GM21717 (cell line): ENCODE results near the gene DHODH.
"Not testable (repeated sequence)": the region's sequence is repeated elsewhere in the genome, so short reads cannot be mapped to it uniquely, and the experiment has no call there.

Experiments
- ATAC-seq: cut with Tn5 transposase; IDR thresholded peaks from one replicate; pipeline ENCODE4 v1.9.1; 2021; ENCODE audit warnings: mild to moderate bottlenecking, moderate library complexity; ENCODE audit not compliant: unreplicated experiment

Gene DHODH

DNA sequence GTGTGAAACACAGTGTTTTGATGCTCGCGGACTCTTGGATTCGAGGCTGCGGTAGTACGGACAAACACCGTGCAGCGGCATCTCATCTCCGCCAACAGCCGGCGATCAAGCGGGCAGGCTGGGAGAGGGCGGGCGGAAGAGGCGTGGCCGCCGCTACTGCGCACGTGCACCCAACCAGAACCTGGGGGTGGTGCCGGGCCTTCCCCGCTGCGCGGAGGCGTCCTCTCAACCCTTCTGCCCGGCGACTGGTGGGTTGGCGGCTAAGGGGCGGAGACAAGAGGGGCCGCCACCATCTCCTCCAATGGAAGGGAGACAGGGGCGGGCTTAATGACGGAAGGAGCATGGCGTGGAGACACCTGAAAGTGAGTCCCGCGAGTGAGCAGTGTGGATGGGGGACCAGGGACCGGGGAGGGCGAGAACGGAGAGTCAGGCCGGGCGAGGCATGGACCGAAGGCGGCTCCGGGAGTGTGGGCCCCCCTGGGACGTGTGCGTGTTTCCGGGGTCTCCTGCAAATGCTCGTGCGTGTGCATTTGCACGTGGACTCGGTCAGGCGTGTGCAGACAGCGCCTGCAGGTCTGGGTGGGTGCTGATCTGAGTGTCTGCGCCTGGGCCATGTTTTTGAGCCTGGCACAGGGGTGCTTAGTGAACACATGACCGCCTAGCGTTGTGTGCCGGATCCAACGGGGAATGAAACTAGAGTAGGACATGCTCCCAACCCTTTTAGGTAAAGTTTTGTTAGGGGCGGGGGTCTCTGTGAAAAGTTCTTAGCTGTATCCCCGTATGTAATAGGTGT is at the start of gene DHODH:
TSS of gene DHODH (plus strand) at position 321 of the 793 bp plus-strand sequence. CDS start at position 342, 21 bp downstream.
- ATAC-seq: peak; percentile 99

DNA sequence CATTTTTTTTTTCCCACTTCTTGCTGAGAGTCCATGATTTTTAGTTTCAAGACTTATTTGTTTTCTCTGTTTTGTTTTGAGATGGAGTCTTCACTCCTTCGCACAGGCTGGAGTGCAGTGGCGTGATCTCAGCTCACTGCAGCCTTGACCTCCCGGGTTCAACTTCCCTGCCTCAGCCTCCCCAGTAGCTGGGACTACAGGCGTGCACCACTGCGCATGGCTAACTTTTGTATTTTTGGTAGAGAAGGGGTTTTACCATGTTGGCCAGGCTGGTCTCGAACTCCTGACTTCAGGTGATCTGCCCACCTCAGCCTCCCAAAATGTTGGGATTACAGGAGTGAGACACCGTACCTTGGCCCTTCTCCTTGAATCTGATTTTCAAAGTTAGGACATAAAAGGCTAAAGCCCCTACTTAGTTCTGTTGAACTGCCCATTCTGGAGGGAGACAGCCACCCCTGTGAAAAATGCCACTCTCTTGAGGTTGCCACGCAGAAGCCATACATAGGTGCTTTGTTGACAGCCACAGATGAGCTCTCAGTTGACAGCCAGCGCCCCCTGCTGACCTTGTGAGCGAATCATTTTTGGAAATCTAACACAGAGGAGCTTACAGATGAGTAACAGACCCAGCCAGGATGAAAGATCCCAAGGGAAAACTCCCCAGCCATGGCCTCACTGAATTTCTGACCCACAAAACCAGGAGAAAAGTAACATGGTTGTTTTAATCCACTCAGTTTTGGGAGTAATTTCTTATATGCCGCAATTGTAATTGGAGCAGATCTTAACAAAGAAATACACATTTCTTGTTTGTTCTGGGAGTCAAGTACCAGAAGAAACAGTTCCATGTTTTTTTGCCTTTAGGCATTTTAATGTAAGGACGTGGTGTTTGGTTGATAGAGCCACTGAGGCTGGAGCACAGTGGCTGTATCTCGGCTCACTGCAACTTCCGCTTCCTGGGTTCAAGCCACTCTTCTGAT is 47.2 kb upstream of the DHODH start:
- peak; percentile 83 for ATAC-seq

DNA sequence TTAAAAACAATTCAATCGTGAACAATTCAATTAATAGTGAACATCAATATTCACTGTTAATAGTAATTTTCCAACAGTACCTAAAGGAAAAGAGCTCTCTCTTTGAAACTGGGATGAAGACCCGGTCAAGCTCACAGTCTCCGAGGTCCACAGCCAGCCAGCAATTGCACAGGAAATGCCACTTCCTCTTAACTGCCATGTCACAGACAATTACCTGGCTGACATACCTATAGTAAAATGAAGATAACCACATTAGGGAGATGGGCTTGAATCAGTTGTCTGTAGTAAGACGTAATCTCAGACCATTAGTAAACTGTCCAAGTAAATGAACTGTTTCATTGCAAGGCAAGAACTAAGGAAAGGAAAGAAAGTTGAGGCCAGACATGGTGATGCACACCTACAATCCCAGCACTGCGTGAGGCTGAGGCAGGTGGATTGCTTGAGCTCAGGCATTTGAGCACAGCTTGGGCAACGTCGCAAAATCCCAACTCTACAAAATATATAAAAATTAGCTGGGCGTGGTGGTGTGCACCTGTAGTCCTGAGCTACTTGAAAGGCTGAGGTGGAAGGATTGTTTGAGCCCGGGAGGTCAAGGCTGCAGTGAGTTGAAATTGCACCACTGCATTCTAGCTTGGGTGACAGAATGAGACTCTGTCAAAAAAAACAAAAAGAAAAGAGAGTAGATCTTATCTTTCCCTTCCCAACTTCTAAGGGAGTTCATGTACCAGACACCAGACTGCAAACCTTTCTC is 45.2 kb upstream of the DHODH start:
- no peak for ATAC-seq

DNA sequence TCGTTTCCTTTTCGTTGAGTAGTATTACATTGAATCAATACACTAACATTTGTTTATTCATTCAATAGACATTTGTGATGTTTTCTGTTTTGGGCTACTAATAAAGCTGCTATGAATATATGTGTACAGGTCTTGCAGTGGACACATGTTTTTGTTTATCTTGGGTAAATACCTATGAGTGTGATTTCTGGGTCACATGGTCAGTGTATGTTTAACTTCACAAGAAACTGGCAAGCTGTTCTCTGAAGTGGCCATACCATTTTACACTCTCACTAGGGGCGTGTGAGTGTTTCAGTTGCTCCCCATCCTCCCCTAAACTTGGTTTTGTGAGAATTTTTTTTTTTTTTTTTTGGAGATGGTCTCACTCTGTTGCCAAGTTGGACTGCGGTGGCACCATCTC is 43.3 kb upstream of the DHODH start:
- ATAC-seq: no peak

DNA sequence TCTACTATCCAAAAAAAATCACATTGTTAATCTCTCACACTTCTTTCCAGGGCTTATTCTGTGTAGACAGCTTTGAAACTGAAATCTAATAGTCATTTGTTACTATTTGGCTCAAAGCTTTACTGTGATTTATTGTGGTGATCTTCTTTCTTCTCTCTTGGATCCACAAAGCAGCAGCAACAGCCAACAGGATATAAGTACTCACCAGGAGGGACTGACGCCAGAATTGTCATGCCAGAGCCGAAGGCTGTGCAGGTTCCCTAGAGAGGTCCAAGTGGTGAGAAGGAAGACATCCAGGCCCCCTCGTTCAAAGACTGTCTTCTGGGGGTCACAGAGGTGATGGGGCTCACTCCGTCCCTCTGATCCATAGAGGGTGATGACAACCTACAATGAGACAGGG is 41.6 kb upstream of the DHODH start:
- no peak for ATAC-seq

DNA sequence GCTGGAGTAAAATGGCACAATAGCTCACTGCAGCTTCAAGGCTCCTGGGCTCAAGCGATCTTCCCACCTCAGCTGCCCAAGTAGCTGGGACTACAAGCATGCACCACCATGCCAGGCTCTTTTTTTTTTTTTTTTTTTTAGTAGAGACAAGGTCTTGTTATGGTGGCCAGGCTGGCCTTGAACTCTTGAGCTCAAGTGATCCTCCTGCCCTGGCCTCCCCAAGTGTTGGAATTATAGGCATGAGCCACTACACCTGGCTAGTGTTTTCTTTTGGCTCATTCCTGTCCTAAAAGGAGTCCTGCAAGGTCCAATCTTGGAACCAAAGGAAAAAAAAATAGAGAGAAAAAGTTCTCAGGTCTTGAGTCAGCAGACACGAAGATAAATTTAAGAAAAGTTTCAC is 39.2 kb upstream of the DHODH start:
- ATAC-seq: no peak

DNA sequence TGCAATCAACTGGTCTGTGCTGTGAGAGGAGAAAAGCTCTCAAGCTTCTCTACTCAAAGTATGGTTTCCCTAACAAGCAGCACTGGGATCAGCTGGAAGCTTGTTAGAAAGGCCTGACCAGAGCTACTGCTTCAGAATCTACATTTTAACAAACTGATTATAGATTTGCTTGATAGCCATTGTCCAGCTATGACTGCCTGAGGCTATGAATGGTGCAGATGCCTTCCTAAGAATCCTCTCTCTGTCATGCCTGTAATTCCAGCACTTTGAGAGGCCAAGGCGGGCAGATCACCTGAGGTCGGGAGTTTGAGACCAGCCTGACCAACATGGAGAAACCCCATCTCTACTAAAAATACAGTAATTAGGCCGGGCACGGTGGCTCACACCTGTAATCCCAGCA is 37.0 kb upstream of the DHODH start:
- no peak for ATAC-seq

DNA sequence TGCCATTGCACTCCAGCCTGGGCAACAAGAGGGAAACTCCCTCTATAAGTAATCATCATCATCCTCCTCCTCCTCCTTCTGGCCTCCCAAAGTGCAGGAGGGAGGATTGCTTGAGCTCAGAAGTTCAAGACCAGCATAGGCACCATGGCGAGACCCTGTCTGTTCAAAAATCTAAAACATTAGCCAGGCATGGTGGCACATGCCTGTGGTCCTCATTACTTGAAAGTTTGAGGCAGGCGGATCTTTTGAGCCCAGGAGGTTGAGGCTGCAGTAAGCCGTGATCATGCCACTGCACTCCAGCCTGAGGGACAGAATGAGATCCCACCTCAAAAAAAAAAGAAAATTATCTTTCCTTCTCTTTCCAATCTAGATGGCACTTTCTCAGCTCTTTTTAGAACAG is 36.2 kb upstream of the DHODH start:
- no peak for ATAC-seq

DNA sequence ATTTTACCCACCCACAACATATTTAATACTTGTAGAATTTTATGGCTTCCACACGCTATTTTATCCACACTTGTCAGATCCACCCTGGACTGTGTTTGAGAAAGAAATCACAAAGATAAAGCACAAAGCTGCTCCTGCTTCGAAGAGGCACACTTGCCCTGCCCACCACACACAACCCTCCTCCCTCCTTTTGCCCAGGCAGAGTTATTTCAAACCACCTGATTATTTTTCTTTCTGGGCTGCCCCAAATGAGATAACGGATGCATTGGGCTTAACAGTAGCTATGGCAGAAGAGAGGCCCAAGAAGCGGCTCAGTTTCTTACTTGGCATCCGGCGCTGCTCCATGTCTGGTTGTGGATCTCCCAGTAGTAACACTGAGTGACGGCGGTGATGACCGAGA is 35.5 kb upstream of the DHODH start:
- no peak for ATAC-seq

DNA sequence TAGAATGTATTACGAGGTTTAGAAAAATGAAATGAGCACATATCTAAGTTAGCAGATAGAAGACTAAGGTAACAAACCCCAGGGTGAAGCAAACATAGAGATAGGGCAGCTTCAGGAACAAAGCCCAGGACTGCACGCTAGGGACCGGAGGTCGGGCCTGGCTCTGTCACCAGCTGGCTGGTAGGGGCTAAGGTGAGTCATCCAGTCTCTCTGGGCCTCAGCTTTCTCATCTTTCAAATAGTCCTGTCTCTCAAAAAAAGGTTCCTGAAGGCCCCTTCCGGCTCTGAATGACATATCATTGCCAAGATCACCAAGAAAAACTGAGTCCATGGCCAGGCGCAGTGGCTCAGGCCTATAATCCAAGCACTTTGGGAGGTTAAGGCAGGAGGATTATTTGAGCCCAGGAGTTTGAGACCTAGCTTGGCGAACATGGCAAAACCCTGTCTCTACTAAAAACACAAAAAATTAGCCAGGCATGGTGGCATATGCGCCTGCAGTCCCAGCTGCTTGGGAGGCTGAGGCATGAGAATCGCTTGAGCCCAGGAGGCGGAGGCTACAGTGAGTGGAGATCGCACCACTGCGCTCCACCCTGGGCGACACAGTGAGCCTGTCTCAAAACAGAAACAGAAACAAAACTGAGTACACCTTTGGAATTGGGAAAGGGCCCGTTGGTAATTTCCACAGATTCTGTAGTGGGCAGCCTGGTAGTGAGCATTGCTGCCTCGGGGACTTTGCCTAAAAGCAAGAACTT is 34.3 kb upstream of the DHODH start:
- ATAC-seq: no peak

DNA sequence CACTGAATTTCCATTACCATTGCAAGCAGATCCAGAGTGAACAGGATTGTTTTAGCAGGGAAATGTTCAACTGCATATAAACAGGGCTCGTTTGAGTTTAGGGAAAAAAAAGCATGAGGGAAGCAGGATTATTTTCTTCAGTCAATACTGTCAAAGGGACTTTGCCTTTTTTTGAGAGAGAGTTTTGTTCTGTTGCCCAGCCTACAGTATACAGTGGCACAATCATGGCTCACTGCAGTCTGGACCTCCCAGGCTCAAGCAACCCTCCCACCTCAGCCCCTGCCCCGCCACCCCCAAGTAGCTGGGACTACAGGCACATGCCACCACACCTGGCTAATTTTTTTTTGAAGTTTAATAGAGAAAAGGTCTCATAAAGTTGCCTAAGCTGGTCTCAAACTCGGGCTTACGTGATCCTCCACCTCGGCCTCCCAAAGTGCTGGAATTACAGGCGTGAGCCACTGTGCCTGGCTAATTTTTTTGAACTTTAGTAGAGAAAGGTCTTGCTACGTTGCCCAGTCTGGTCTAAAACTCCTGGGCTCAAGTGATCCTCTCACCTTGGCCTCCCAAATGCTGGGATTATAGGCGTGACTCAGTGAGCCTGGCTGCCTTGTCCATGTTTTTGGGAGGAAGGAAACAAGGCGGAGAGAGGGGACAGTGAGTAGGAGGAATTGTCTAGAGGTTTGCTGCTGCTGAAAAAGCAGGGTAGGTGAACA is 23.1 kb upstream of the DHODH start:
- ATAC-seq: no peak

DNA sequence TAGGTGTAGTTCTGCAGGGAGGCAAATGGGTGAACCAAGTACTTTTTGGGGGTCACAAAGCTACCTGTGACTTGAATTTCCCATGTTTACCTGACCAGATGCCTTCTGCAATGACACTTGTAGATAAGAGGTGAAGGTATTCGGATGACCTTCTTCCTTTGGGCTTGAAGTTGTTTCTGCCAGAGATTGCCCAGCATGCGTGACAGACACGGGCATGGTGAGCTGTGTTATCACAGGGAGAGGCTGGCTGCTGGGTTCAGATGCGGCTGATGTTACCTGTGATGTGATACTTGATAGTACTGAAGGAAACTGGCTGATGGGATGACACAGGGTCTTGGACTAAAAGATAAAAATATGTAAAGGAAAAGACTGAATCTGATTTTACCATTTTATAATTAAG is 22.4 kb upstream of the DHODH start:
- no peak for ATAC-seq

DNA sequence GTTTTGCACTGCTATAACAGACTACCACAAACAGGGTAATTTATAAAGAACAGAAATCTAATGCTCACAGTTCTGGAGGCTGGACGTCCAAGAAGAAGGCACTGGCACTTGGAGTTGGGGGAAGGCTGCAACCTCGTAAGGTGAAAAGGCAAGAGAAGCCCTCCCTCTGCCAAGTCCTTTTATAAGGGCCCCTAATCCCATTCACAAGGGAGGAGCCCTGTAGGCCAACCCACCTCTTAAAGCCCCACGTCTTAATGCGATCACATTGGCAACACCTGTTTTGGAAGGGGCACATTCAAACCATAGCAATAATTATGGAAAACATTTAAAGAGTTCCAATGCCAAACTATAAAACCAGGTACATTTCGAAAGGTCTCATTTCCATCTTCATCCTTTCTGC is 13.5 kb upstream of the DHODH start:
- no peak for ATAC-seq

DNA sequence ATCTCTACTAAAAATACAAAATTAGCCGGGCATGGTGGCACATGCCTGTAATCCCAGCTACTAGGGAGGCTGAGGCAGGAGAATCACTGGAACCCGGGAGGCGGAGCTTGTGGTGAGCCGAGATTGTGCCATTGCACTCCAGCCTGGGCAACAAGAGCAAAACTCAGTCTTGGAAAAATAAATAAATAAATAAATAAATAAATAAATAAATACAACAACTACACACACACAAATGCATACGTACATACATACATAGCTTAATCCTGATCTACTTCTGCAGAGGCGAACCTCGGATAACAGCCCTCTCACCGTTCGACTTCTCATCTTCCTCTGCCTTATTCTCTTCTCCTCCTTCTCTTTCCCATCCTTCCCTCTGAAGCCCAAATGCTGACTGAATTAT is 11.0 kb upstream of the DHODH start:
- not testable (repeated sequence) for ATAC-seq

DNA sequence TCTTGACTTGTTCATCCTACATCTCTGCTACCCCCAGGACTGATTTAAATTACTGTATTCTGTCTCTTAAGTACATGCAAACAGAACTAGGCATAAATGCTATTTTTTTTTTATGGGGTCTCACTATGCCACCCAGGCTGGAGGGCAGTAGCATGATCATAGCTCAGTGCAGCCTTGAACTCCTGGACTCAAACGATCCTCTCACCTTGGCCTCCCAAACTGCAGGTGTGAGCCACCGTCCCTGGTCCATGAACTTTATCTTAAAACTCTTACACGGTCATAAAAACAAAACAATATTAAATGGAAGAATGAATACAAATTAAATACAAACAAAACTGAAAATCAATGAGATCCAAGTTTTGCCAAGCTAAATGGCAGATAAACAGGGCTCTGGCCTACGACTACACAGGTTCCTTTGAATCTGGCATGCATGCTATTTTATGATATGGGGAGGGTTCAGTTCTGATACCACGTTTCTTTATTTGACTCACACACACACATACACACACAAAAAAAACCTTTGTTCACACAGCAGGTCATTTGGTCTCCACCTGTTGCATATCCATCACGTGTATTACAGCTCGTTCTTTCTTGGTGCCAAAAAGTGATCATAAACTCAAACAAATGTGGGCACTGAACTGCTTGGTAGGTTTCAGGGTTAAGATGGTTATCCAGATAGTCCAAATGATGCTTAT is 7.2 kb upstream of the DHODH start:
- no peak for ATAC-seq

DNA sequence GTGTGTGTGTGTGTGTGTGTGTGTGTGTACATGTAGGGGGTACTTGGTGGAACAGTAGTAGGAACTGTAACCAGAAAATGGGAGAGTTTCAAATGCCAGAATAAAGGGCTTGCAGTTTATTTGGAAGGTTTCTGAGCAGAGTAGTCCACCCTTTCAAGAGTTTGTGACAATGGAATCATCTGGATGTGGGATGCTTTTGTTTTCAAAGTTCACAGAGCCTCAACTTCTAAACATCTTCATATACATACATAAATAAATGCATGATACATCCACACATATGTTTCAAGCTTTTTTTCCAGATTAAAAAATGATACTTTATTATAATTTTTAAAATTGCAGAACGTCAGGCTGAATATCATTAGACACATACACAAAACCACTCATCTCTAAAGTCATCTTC is 5.9 kb upstream of the DHODH start:
- ATAC-seq: no peak

DNA sequence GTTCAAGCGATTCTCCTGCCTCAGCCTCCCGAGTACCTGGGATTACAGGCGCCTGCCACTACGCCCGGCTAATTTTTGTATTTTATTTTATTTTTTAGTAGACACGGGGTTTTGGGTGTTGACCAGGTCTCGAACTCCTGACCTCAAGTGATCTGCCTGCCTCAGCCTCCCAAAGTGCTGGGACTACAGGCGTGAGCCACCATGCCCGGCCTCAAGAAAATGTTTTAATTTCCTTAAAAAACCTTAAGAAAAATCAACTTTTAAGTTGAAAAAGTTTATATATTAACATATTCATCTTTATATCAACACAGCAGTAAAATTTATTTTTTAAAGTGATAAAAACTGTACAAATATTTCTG is 500 bp upstream of the DHODH start:
- ATAC-seq: not testable (repeated sequence)

DNA sequence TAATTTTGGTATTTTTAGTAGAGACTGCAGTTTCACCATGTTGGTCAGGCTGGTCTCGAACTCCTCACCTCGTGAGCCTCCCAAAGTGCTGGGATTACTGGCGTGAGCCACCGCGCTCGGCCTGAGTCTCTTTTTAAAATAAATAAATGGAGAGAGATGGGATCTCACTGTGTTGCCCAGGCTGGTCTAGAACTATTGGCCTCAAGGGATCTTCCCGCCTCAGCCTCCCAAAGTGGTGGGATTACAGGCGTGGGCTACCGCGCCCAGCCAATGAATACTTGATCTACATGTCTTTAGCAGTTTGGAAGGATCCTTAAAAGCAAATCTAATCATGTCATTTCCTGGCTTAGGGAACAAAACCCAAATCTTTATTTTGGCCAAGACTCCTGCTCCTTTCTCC is 1.2 kb downstream of the DHODH start:
- no peak for ATAC-seq

DNA sequence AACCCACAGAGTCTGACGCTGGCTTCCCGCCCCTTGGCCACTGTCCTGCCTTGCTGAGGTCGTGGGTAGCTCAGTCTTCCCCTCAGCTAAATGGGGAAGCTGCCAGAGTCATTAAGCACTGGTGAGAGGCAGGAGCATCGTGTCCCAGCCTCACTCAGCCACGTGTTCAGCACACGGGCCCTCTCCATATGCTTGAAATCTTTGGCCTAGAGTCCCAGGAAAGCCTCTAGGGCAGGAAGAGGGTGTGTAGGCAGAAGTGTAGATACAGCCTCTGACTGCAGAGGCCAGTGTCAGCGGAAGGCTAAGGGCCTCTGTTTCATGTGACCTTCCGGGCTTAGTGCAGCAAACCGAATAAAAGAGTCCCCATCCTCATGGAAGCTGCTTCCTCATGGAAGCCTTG is 4.1 kb downstream of the DHODH start:
- no peak for ATAC-seq
